K562 (cell line): ENCODE measurements around the gene FAM174C. TPM values are rescaled to one million over a fixed set of nuclear protein-coding genes. Genes with fewer than 3 reads are reported as not detected.

Experiments used
- BMI1 ChIP-seq: fragments of 150-350 bp; IDR thresholded peaks from 2 replicates; pipeline ENCODE4 v1.6.1; 2014; ENCODE audit warnings: low read length
- E2F3 ChIP-seq: fragments of 250-450 bp; sonication (Bioruptor Pico); IDR thresholded peaks from 2 replicates; pipeline ENCODE4 v1.4.0; 2020; ENCODE audit warnings: mild to moderate bottlenecking
- EGR1 ChIP-seq: fragments of 450-650 bp; conservative IDR thresholded peaks from 2 replicates; pipeline ENCODE4 v1.6.1; 2017; ENCODE audit warnings: mild to moderate bottlenecking
- ILF3 ChIP-seq: fragments of 450-650 bp; IDR thresholded peaks from 2 replicates; pipeline ENCODE4 v1.6.1; 2018; ENCODE audit warnings: antibody characterized with exemption, mild to moderate bottlenecking, moderate library complexity, borderline replicate concordance
- NUFIP1 ChIP-seq: fragments of 450-650 bp; IDR thresholded peaks from 2 replicates; pipeline ENCODE4 v1.6.1; 2018; ENCODE audit not compliant: partially characterized antibody
- SIN3B ChIP-seq: fragments of 450-650 bp; IDR thresholded peaks from 2 replicates; pipeline ENCODE4 v1.6.1; 2017; ENCODE audit warnings: low read depth, mild to moderate bottlenecking, moderate library complexity
- TAF15 ChIP-seq: fragments of 200-400 bp; formaldehyde crosslinking; IDR thresholded peaks from 2 replicates; pipeline ENCODE4 v1.6.1; 2017; ENCODE audit warnings: mild to moderate bottlenecking, low read depth, low read length, moderate library complexity
- TAF7 ChIP-seq: fragments of 450-650 bp; IDR thresholded peaks from 2 replicates; pipeline ENCODE4 v1.6.1; 2016; ENCODE audit warnings: missing genetic modification characterization, missing compliant biosample characterization
- TEAD4 ChIP-seq, 2 experiments: sonication (generic) in 1 of 2; formaldehyde crosslinking in 1 of 2; IDR thresholded peaks; 2 replicates each; pipeline versions ENCODE4 v1.6.1 to v1.8.0; 2012 to 2022; ENCODE audit warnings: borderline replicate concordance in 1 of 2, inconsistent platforms in 1 of 2, low read length in 1 of 2, mild to moderate bottlenecking in 1 of 2, missing genetic modification reagents in 1 of 2
- TFAM ChIP-seq: fragments of 250-450 bp; sonication (Bioruptor Pico); conservative IDR thresholded peaks from 2 replicates; pipeline ENCODE4 v1.5.0; 2021; ENCODE audit warnings: mild to moderate bottlenecking, moderate library complexity
- ZNF76 ChIP-seq: fragments of 250-450 bp; sonication (Bioruptor Pico); IDR thresholded peaks from 2 replicates; pipeline ENCODE4 v1.4.0; 2020; ENCODE audit warnings: mild to moderate bottlenecking, moderate library complexity, borderline replicate concordance
- polyA plus RNA-seq, 8 experiments: library from polyadenylated mRNA; depleted of rRNA in 4 of 8; stranded (reverse) in 5 of 8; unstranded in 3 of 8; fragments of >200 nt; fragmentation: Nextera tagmentation in 2 of 8; fragmentation: Illumina TruSeq in 1 of 8; extraction: Ambion mirVana in 2 of 8; extraction: Trizol in 1 of 8; gene quantifications; 2 replicates each; pipeline versions ENCODE4 v1.2.1 to v1.2.3, GENCODE V29; 2011 to 2014; ENCODE audit warnings: inconsistent platforms in 1 of 8, missing spikeins in 1 of 8
- total RNA-seq, 7 experiments: library from RNA; depleted of rRNA in 6 of 7; stranded (reverse); fragments of >200 nt in 6 of 7; fragmentation: Illumina TruSeq in 2 of 7; extraction: Trizol in 2 of 7; gene quantifications; 2 replicates each; pipeline versions ENCODE4 v1.2.1 to v1.2.3, GENCODE V29; 2011 to 2021; ENCODE audit warnings: low replicate concordance in 1 of 7
- TF ChIP-seq, protein P1 (sequence below): fragments of 450-650 bp; IDR thresholded peaks from 2 replicates; pipeline ENCODE4 v1.6.1; 2016; ENCODE audit warnings: borderline replicate concordance
- TF ChIP-seq, protein P2 (sequence below): fragments of 450-650 bp; formaldehyde crosslinking; IDR thresholded peaks from 2 replicates; pipeline ENCODE4 v1.4.0; 2020; ENCODE audit warnings: mild to moderate bottlenecking, moderate library complexity
- TF ChIP-seq, protein P3 (sequence below): sonication (generic); formaldehyde crosslinking; IDR thresholded peaks from 2 replicates; pipeline ENCODE4 v1.8.0; 2022; ENCODE audit warnings: mild to moderate bottlenecking, missing genetic modification reagents, borderline replicate concordance

Gene FAM174C
- total and polyA plus RNA-seq, 9 of the 15 experiments (the other 6 are each of a cell fraction or from before 2014, with no cell fraction given): 0.66 to 89.6 (median 20.3) TPM

DNA sequence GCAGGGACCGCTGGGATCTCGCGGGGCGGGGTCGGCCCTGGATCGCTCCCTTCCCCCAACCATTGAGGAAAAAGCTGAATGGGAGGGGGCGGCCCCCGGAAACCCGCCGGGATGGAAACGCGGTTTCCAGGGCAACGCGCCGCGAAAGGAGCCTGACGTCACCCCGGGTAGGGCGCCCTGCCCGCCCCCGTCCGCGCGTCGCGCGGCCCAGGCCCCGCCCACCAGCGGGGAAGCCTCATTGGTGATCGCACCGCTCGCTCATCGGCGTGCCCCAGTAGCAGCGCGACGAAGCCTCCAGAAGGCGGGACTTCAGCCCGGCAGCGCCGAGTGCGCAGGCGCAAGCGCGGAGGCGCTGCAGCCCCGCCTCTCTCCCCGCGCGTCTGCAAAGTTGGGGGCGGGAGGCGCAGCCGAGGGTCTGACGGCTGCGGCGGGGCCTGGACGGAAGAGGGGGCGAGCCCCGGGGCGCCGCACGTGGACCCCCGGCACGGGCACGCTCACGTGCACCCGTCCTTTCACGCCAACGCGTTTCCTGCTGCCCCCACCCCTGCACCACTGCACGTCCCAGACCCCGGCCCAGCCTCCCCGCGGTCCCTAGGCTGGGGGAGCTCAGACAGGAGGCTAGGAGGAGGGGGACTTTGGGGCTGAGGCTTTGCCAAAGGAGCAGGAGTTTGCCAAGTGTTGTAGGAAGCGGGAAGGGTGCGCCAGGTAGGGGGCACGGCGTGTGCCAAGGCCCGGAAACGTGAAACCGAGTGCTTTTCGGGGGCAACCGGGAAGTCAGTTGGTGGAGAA is 14.4 kb upstream of the FAM174C start (continued):
- TF ChIP-seq EGR1: peak; percentile 92
- no peak for TF ChIP-seq NUFIP1
- no peak for TF ChIP-seq TEAD4 (IDR thresholded peaks at IDR 0.05; ENCODE audit: low read length)
- no peak for TF ChIP-seq TEAD4 (CRISPR knock-in tag; IDR thresholded peaks at IDR 0.05; ENCODE audit: borderline replicate concordance)
- TF ChIP-seq ZNF76 (CRISPR knock-in tag): no peak
- TF ChIP-seq TAF7: no peak
- peak; percentile 53; the same call in 1 of the 2 replicates for TF ChIP-seq BMI1
- TF ChIP-seq TFAM (CRISPR knock-in tag): no peak
- TF ChIP-seq, protein P1, sequence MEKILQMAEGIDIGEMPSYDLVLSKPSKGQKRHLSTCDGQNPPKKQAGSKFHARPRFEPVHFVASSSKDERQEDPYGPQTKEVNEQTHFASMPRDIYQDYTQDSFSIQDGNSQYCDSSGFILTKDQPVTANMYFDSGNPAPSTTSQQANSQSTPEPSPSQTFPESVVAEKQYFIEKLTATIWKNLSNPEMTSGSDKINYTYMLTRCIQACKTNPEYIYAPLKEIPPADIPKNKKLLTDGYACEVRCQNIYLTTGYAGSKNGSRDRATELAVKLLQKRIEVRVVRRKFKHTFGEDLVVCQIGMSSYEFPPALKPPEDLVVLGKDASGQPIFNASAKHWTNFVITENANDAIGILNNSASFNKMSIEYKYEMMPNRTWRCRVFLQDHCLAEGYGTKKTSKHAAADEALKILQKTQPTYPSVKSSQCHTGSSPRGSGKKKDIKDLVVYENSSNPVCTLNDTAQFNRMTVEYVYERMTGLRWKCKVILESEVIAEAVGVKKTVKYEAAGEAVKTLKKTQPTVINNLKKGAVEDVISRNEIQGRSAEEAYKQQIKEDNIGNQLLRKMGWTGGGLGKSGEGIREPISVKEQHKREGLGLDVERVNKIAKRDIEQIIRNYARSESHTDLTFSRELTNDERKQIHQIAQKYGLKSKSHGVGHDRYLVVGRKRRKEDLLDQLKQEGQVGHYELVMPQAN: peak; percentile 59; the same call in 1 of the 2 replicates
- no peak for TF ChIP-seq ILF3
- TF ChIP-seq, protein P2, sequence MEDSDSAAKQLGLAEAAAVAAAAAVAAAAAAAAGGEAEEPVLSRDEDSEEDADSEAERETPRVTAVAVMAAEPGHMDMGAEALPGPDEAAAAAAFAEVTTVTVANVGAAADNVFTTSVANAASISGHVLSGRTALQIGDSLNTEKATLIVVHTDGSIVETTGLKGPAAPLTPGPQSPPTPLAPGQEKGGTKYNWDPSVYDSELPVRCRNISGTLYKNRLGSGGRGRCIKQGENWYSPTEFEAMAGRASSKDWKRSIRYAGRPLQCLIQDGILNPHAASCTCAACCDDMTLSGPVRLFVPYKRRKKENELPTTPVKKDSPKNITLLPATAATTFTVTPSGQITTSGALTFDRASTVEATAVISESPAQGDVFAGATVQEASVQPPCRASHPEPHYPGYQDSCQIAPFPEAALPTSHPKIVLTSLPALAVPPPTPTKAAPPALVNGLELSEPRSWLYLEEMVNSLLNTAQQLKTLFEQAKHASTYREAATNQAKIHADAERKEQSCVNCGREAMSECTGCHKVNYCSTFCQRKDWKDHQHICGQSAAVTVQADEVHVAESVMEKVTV (CRISPR knock-in tag): no peak
- no peak for TF ChIP-seq E2F3 (CRISPR knock-in tag)
- no peak for TF ChIP-seq SIN3B
- no peak for TF ChIP-seq TAF15
- TF ChIP-seq, protein P3, sequence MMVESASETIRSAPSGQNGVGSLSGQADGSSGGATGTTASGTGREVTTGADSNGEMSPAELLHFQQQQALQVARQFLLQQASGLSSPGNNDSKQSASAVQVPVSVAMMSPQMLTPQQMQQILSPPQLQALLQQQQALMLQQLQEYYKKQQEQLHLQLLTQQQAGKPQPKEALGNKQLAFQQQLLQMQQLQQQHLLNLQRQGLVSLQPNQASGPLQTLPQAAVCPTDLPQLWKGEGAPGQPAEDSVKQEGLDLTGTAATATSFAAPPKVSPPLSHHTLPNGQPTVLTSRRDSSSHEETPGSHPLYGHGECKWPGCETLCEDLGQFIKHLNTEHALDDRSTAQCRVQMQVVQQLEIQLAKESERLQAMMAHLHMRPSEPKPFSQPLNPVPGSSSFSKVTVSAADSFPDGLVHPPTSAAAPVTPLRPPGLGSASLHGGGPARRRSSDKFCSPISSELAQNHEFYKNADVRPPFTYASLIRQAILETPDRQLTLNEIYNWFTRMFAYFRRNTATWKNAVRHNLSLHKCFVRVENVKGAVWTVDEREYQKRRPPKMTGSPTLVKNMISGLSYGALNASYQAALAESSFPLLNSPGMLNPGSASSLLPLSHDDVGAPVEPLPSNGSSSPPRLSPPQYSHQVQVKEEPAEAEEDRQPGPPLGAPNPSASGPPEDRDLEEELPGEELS: 0 out of 2 replicates have a peak, but pooled peaks have one; percentile 75
